GM12873 (cell line): Measurements from ENCODE around the gene SCAF8.

Experiments used
- TF ChIP-seq, protein P1 (sequence below): IDR thresholded peaks from 2 replicates; pipeline ENCODE4 v1.5.1; 2012; ENCODE audit warnings: low read depth, mild to moderate bottlenecking, moderate library complexity, low read length, control low read depth; ENCODE audit not compliant: insufficient read depth; ENCODE audit errors: missing control alignments

SCAF8 gene

DNA sequence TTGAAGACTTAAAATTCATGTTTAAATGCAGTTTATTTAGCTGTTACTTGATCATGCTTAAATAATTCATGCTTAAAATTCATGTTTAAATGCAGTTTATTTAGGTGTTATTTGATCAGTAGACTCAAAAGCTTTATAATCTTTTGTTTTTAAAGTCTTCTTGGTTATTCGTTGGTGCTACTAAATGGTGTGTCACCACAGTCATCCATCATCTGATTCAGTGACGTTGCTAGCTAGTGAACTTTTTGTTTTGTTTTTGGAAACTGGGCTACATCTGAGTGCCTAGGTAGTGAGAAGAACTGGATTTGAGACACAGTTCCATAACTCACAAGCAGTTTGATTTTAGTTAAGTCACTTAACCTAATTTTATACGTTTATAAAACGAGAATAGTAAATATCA is 20.9 kb downstream of the SCAF8 start:
- TF ChIP-seq, protein P1, sequence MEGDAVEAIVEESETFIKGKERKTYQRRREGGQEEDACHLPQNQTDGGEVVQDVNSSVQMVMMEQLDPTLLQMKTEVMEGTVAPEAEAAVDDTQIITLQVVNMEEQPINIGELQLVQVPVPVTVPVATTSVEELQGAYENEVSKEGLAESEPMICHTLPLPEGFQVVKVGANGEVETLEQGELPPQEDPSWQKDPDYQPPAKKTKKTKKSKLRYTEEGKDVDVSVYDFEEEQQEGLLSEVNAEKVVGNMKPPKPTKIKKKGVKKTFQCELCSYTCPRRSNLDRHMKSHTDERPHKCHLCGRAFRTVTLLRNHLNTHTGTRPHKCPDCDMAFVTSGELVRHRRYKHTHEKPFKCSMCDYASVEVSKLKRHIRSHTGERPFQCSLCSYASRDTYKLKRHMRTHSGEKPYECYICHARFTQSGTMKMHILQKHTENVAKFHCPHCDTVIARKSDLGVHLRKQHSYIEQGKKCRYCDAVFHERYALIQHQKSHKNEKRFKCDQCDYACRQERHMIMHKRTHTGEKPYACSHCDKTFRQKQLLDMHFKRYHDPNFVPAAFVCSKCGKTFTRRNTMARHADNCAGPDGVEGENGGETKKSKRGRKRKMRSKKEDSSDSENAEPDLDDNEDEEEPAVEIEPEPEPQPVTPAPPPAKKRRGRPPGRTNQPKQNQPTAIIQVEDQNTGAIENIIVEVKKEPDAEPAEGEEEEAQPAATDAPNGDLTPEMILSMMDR: no peak

DNA sequence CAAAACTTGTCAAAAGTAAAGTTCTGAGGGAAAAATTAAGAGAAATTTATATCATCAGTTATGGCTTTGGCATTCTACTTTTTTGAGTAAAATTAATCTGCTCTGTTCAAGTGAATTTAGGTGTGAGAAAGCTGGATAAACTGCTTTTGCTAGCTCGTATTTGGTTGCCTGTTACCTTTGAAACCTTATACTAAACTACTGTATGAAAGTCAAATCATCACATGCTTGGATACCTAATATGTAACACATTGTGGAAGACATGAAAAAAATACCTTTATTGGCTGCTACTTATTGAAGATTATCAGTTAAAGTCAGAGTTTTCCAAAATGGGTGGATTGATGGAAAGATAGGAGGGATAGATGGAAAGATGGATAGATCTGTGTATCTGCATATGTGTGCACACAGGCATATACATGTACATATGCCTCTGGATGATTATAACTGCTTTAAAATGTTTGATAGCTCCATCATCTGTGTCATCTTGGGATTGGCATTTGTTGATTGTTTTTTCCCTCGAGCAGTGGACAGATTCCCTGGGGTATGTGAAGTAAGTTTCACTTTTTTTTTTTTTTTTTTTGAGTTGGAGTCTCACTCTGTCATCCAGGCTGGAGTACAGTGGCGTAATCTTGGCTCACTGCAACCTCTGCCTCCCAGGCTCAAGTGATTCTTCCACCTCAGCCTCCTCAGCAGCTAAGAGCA is 24.3 kb downstream of the SCAF8 start:
- TF ChIP-seq, protein P1: no peak

DNA sequence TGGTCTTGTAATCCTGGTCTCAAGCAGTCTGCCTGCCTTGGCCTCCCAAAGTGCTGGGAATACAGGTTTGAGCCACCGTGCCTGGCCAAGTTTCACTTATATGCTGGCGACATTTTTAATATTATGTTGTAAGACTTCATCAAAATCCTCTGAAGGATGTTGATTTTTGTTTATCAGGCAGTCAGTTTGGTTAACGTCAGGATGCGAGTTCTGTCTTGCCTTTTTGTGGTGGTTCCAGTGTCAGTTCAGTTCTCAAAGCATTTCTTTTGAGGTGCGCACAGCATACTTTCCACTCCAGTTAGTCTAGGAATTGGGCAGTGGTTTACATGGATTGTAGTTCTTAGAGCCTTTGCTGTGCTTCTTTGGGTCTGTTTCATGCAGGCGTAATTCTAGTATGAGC is 24.9 kb downstream of the SCAF8 start:
- TF ChIP-seq, protein P1: no peak

DNA sequence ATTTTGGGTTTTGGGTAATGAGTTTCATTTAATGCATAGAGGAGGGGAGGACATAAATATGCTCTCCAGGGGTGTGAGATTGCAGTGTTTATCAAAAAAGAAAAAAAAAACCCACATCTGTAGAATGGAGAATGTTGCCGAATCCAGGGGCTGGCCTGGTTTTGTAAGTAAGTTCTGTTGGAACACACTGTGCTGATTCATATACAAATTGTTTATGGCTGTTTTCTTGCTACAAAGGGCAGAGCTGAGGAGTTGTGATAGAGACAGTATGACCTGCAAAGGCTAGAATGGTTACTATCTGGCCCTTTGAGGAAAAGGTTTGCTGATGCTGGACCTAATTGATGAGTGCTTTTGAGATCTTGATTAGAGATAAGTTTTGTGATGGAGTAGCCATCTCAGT is 30.4 kb downstream of the SCAF8 start:
- TF ChIP-seq, protein P1: no peak

DNA sequence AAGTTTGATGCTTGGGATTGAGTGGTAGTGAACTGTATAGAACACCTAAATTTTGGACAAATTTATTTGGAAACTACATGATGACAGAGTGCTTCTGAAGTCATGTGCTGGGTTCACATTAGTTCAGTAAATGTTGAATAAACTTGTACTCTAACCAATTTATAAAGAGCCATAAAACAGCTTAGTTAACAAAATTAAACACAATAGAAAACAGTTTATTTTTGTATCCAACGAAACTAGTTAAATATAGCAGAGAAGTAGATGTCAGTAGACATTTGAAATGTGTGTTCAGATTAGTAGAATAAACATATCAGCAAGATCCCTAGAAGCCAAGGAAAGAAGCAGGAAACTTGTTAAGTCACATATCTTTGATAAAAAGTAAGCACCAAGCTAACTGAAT is 32.1 kb downstream of the SCAF8 start:
- TF ChIP-seq, protein P1: no peak

DNA sequence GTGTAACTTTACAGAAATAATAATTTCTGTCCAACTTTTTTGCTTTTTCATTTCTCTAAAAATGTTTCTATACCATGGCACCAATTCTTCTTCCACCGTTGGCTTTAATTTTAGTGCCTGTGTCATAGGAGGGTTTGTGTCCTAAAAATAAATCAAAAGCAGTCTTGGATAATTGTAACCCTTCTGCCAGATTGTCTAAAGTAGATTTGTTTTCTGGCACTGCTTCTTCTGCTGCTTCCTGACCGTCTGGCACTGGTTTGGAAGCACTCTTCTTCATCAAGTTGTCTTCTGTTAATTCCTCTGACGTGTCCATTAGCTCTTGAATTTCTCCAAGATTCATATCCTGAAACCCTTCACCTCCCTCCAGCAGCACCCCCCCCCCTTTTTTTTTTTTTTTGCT is 33.1 kb downstream of the SCAF8 start:
- TF ChIP-seq, protein P1: no peak

DNA sequence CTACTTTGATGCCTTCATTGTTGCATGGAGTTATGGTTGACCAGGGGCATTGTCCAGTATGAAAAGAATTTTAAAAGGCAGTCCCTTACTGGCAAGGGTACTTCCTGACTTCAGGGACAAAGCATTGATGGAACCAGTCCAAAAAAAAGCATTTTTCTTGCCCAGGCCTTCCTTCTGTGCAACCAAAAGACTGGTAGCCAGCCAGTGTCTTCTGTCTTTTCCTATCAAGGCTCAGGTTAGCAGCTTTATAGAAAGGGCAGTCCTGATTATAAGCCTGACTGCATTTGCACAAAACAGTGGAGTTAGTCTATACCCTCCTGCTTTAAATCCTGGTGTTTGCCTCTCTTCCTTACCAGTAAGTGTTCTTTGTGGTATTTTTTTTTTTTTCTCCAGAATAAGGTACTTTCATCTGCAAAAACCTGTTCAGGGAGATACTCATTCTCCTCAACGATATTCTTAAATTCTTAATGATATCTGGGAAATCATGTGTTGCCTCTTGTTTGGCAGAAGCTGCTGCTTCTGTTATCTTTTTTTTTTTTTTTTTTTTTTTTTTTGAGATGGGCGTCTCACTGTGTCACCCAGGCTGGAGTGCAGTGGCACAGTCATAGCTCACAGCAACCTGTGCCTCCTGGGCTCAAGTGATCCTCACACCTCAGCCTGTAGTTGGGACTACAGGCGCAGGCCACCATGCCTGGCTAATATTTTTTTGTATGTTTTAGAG is 33.9 kb downstream of the SCAF8 start:
- TF ChIP-seq, protein P1: no peak
